ENCODE measurements around the gene MC1R. TPM values are rescaled to one million over a fixed set of nuclear protein-coding genes. Genes with fewer than 3 reads are reported as not detected.

Gene MC1R
- total RNA-seq, 1 donor from 2014 or later = 2.9 TPM

DNA sequence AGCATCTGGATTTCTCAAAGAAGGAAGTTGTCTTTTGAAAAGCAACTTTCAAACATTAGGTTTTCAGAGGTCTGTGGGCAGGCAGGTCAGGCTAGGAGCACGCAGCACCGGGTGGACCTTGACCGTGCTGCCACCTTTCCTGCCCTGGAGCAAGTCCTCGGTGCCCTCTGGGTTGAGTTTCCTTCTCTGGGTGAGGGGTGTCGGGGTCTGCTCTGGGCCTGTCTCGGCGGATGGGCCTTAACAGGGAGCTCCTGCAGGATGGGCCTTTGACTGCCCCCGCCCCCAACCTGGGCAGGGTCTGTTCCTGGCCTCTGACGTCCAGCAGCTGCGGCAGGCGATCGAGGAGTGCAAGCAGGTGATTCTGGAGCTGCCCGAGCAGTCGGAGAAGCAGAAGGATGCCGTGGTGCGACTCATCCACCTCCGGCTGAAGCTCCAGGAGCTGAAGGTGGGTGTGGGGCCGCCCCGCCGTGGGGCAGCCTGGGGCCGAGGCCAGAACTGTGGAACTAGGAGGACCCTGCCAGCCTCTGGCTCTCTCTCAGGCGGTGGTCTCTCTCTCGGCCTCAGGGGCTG lies 38.6 kb downstream of the MC1R start:
- DNase-seq (ENCODE audit: low spot score) = no peak
- peak overlapping the region; percentile 47 for H3K4me3 Mint-ChIP-seq (ENCODE audit: unreplicated experiment)
- H3K36me3 Mint-ChIP-seq (ENCODE audit: low read depth, unreplicated experiment) = peaks cover 36% of the 10 kb centered on the region

DNA sequence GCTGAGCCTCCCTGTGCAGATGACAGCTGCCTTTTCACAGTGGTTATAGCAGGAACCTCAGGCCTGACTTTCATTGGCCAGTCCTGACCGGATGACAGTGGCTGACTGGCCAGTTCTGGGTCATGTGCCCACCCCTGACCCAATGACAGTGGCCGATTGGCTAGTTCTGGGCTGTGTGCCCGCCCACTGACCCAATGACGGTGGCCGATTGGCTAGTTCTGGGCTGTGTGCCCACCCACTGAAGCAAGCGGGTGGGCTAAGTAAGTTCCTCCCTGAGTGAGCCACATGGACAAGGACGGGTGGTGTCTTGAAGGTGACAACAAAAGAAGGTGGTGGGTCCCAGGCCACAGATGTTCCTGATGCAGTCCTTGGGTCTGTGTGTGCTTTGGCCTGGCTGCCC lies 39.4 kb downstream of the MC1R start:
- Mint-ChIP-seq H3K36me3 (ENCODE audit: low read depth, unreplicated experiment) (peaks cover 36% of the 10 kb centered on the region), H3K4me3 (ENCODE audit: unreplicated experiment) (peak overlapping the region; percentile 53), H3K27ac (ENCODE audit: unreplicated experiment) (no peak overlapping the region), H3K4me1 (ENCODE audit: unreplicated experiment) (peaks cover 2% of the 10 kb centered on the region), H3K27me3 (ENCODE audit: unreplicated experiment) (peaks cover 8% of the 10 kb centered on the region), H3K9me3 (ENCODE audit: unreplicated experiment) (no peaks in the 10 kb centered on the region)
- TF ChIP-seq, protein P1, sequence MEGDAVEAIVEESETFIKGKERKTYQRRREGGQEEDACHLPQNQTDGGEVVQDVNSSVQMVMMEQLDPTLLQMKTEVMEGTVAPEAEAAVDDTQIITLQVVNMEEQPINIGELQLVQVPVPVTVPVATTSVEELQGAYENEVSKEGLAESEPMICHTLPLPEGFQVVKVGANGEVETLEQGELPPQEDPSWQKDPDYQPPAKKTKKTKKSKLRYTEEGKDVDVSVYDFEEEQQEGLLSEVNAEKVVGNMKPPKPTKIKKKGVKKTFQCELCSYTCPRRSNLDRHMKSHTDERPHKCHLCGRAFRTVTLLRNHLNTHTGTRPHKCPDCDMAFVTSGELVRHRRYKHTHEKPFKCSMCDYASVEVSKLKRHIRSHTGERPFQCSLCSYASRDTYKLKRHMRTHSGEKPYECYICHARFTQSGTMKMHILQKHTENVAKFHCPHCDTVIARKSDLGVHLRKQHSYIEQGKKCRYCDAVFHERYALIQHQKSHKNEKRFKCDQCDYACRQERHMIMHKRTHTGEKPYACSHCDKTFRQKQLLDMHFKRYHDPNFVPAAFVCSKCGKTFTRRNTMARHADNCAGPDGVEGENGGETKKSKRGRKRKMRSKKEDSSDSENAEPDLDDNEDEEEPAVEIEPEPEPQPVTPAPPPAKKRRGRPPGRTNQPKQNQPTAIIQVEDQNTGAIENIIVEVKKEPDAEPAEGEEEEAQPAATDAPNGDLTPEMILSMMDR (IDR thresholded peaks at IDR 0.05; ENCODE audit: unreplicated experiment) = no peak
- peak; percentile 57 for DNase-seq (ENCODE audit: low spot score)

More for the DNA sequence above, 38.6 kb downstream of the MC1R start:
- Mint-ChIP-seq H3K9me3 (ENCODE audit: unreplicated experiment) (no peaks in the 10 kb centered on the region), H3K27ac (ENCODE audit: unreplicated experiment) (peak overlapping the region; percentile 36), H3K4me1 (ENCODE audit: unreplicated experiment) (peaks cover 2% of the 10 kb centered on the region), H3K27me3 (ENCODE audit: unreplicated experiment) (peaks cover 8% of the 10 kb centered on the region)
- TF ChIP-seq, protein P1 (IDR thresholded peaks at IDR 0.05; ENCODE audit: unreplicated experiment) = no peak

DNA sequence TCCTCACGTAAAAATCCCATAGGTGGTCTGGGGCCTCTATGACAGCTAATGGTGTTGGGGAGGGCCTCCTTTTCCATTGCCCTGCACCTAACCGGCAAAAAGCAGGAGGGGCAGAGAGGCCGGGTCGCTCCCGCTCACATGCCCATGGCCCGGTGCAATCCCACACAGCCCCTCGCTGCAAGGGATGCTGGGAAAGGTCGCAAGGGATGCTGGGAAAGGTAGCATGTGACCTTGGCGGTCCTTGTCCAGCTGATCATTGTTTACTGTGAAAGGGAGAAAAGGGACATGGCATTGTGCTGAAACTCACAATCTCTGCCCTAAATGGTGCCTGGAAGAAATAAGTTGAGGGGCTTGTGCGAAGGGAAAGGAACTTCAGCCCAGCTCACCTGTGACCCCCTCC lies 39.9 kb downstream of the MC1R start:
- Mint-ChIP-seq H3K36me3 (ENCODE audit: low read depth, unreplicated experiment) (peaks cover 39% of the 10 kb centered on the region), H3K27ac (ENCODE audit: unreplicated experiment) (no peak overlapping the region), H3K9me3 (ENCODE audit: unreplicated experiment) (no peaks in the 10 kb centered on the region), H3K4me1 (ENCODE audit: unreplicated experiment) (peaks cover 2% of the 10 kb centered on the region), H3K4me3 (ENCODE audit: unreplicated experiment) (peak overlapping the region; percentile 53), H3K27me3 (ENCODE audit: unreplicated experiment) (peaks cover 8% of the 10 kb centered on the region)
- DNase-seq (ENCODE audit: low spot score) = no peak
- TF ChIP-seq, protein P1 (IDR thresholded peaks at IDR 0.05; ENCODE audit: unreplicated experiment) = no peak

DNA sequence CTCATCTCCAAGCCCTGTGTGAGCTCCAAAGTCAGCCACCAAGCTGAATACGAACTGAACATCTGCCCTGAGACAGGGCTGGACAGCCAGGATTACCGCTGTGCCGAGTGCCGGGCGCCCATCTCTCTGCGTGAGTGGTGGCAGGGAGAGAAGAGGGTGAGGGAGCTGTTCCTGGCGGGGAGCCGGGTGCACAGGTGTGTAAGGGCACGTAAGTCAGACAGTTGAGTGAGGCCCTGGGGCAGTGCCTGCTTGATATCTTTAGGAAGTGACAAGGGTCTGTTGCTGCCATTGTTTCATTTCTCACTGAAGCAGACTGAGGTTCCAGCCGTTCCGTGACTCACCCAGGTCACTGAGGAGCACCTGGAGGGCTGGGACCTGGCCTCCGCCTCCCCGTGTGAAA lies 42.3 kb downstream of the MC1R start:
- Mint-ChIP-seq H3K4me1 (ENCODE audit: unreplicated experiment) (peaks cover 2% of the 10 kb centered on the region), H3K9me3 (ENCODE audit: unreplicated experiment) (no peaks in the 10 kb centered on the region), H3K36me3 (ENCODE audit: low read depth, unreplicated experiment) (peaks cover 42% of the 10 kb centered on the region), H3K27me3 (ENCODE audit: unreplicated experiment) (peaks cover 7% of the 10 kb centered on the region), H3K4me3 (ENCODE audit: unreplicated experiment) (no peak overlapping the region), H3K27ac (ENCODE audit: unreplicated experiment) (no peak overlapping the region)
- no peak for DNase-seq (ENCODE audit: low spot score)
- TF ChIP-seq, protein P1 (IDR thresholded peaks at IDR 0.05; ENCODE audit: unreplicated experiment) = no peak

DNA sequence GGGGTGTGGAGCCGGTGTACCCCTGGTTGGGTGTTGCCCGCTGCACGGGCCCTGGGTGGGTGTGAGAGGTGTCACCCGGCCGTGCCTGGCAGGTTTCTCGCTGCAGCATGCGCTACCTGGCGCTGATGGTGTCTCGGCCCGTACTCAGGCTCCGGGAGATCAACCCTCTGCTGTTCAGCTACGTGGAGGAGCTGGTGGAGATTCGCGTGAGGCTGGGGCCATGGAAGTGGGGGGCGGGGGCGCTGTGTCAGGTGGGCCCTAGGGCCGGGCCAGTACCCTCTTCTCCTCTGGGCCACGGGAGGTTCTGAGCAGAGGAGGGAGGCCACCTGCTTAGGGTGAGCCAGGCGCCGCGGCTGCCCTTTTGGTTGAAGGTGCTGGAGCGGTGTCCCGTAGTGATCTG lies 43.3 kb downstream of the MC1R start:
- Mint-ChIP-seq H3K27me3 (ENCODE audit: unreplicated experiment) (peaks cover 7% of the 10 kb centered on the region), H3K27ac (ENCODE audit: unreplicated experiment) (no peak overlapping the region), H3K36me3 (ENCODE audit: low read depth, unreplicated experiment) (peaks cover 41% of the 10 kb centered on the region), H3K4me1 (ENCODE audit: unreplicated experiment) (peaks cover under 1% of the 10 kb centered on the region), H3K4me3 (ENCODE audit: unreplicated experiment) (no peak overlapping the region), H3K9me3 (ENCODE audit: unreplicated experiment) (no peaks in the 10 kb centered on the region)
- TF ChIP-seq, protein P1 (IDR thresholded peaks at IDR 0.05; ENCODE audit: unreplicated experiment) = no peak
- no peak for DNase-seq (ENCODE audit: low spot score)
